GM23338 (cell line): ENCODE measurements around the gene ATG9B. TPM values are rescaled to one million over a fixed set of nuclear protein-coding genes. Genes with fewer than 3 reads are reported as not detected.

Experiments
- ATAC-seq: fragments of 200-7000 bp; cut with Tn5 transposase; 3 replicates; pipeline ENCODE4 v1.9.1; 2020
- DNase-seq: peaks from one replicate; pipeline ENCODE4 v3.0.0-alpha.2; 2015; ENCODE audit warnings: low spot score
- H2AFZ ChIP-seq: fragments of 200-600 bp; sonication (generic); 2 replicates; pipeline ENCODE4 v1.8.0; 2016; ENCODE audit warnings: antibody characterized with exemption, mild to moderate bottlenecking, moderate library complexity
- H3F3A ChIP-seq: fragments of 200-600 bp; sonication (generic); replicated peaks from 2 replicates; pipeline ENCODE4 v1.8.0; 2017; ENCODE audit warnings: antibody characterized with exemption, mixed run types, low read depth
- H3K27ac ChIP-seq: fragments of 200-600 bp; sonication (generic); 2 replicates; pipeline ENCODE4 v1.6.1; 2016; ENCODE audit warnings: low read depth
- H3K27me3 ChIP-seq: fragments of 200-600 bp; sonication (generic); 2 replicates; pipeline ENCODE4 v1.8.0; 2016; ENCODE audit warnings: mild to moderate bottlenecking, mixed run types, moderate library complexity; ENCODE audit not compliant: insufficient read depth
- H3K36me3 ChIP-seq: fragments of 200-600 bp; sonication (generic); 2 replicates; pipeline ENCODE4 v1.8.0; 2016; ENCODE audit warnings: mild to moderate bottlenecking; ENCODE audit not compliant: insufficient read depth
- H3K4me1 ChIP-seq: fragments of 200-600 bp; sonication (generic); 2 replicates; pipeline ENCODE4 v1.8.0; 2016; ENCODE audit warnings: mild to moderate bottlenecking, moderate library complexity; ENCODE audit not compliant: insufficient read depth
- H3K4me2 ChIP-seq: fragments of 200-600 bp; sonication (generic); 2 replicates; pipeline ENCODE4 v1.7.1; 2017; ENCODE audit warnings: mixed run types
- H3K4me3 ChIP-seq: fragments of 200-600 bp; sonication (generic); 2 replicates; pipeline ENCODE4 v1.6.1; 2016; ENCODE audit warnings: mixed run types
- H3K79me2 ChIP-seq: fragments of 200-600 bp; sonication (generic); replicated peaks from 2 replicates; pipeline ENCODE4 v1.8.0; 2017; ENCODE audit warnings: mild to moderate bottlenecking; ENCODE audit not compliant: insufficient read depth
- H3K9me2 ChIP-seq: fragments of 200-600 bp; sonication (generic); 2 replicates; pipeline ENCODE4 v1.8.0; 2017; ENCODE audit not compliant: insufficient read depth
- H4K20me1 ChIP-seq: fragments of 200-600 bp; sonication (generic); replicated peaks from 2 replicates; pipeline ENCODE4 v1.8.0; 2017; ENCODE audit warnings: mild to moderate bottlenecking; ENCODE audit not compliant: insufficient read depth
- H3K27ac Mint-ChIP-seq: 2 replicates; pipeline ENCODE4 v1.8.0; 2020; ENCODE audit warnings: inconsistent platforms, mild to moderate bottlenecking, moderate library complexity, mixed read lengths
- H3K27me3 Mint-ChIP-seq: 3 replicates; pipeline ENCODE4 v1.8.0; 2022; ENCODE audit warnings: low read depth, mild to moderate bottlenecking, moderate library complexity, mixed read lengths, inconsistent platforms; ENCODE audit not compliant: insufficient read depth, poor library complexity
- H3K36me3 Mint-ChIP-seq: 3 replicates; pipeline ENCODE4 v1.8.0; 2021; ENCODE audit warnings: low read depth, mild to moderate bottlenecking, inconsistent platforms, moderate library complexity, mixed read lengths
- H3K4me1 Mint-ChIP-seq: 3 replicates; pipeline ENCODE4 v1.8.0; 2020; ENCODE audit warnings: mild to moderate bottlenecking, inconsistent platforms, mixed read lengths
- H3K4me3 Mint-ChIP-seq: 3 replicates; pipeline ENCODE4 v1.8.0; 2021; ENCODE audit warnings: moderate library complexity, mild to moderate bottlenecking, inconsistent platforms, mixed read lengths
- H3K9me3 Mint-ChIP-seq: 3 replicates; pipeline ENCODE4 v1.8.0; 2020; ENCODE audit warnings: moderate library complexity, mild to moderate bottlenecking, inconsistent platforms, mixed read lengths
- CREB1 ChIP-seq: fragments of 250-450 bp; sonication (Bioruptor Pico); IDR thresholded peaks from 2 replicates; pipeline ENCODE4 v1.5.0; 2020; ENCODE audit warnings: low read depth, mild to moderate bottlenecking, moderate library complexity
- EZH2 ChIP-seq: fragments of 200-600 bp; sonication (generic); IDR thresholded peaks from one replicate; pipeline ENCODE4 v1.8.0; 2017; ENCODE audit warnings: antibody characterized with exemption, mild to moderate bottlenecking, low read depth; ENCODE audit not compliant: unreplicated experiment
- EZH2phosphoT487 ChIP-seq: fragments of 200-600 bp; sonication (generic); IDR thresholded peaks from one replicate; pipeline ENCODE4 v1.8.1; 2018; ENCODE audit warnings: antibody characterized with exemption; ENCODE audit not compliant: unreplicated experiment
- JUNB ChIP-seq: IDR thresholded peaks from one replicate; pipeline ENCODE4 v1.6.1; 2016; ENCODE audit warnings: antibody characterized with exemption; ENCODE audit not compliant: unreplicated experiment
- NANOG ChIP-seq: IDR thresholded peaks from 2 replicates; pipeline ENCODE4 v1.6.1; 2016; ENCODE audit warnings: antibody characterized with exemption, borderline replicate concordance
- POLR2AphosphoS5 ChIP-seq: IDR thresholded peaks from 2 replicates; pipeline ENCODE4 v1.6.1; 2016; ENCODE audit warnings: antibody characterized with exemption, low read depth
- REST ChIP-seq: IDR thresholded peaks from one replicate; pipeline ENCODE4 v1.6.1; 2018; ENCODE audit warnings: antibody characterized with exemption; ENCODE audit not compliant: unreplicated experiment
- STAT1 ChIP-seq: IDR thresholded peaks from one replicate; pipeline ENCODE4 v1.6.1; 2016; ENCODE audit warnings: antibody characterized with exemption; ENCODE audit not compliant: unreplicated experiment
- ZNF114 ChIP-seq: fragments of 250-450 bp; sonication (Bioruptor Pico); IDR thresholded peaks from 2 replicates; pipeline ENCODE4 v1.5.0; 2020; ENCODE audit warnings: mild to moderate bottlenecking, moderate library complexity
- ZNF331 ChIP-seq: fragments of 250-450 bp; sonication (Bioruptor Pico); IDR thresholded peaks from 2 replicates; pipeline ENCODE4 v1.5.0; 2020; ENCODE audit warnings: low read depth, mild to moderate bottlenecking, moderate library complexity
- polyA plus RNA-seq: library from polyadenylated mRNA; unstranded; fragments of >200 nt; fragmentation: Nextera tagmentation; extraction: Ambion mirVana; gene quantifications from 2 replicates; pipeline ENCODE4 v1.2.1, GENCODE V29; 2016
- total RNA-seq: library from RNA; depleted of rRNA; stranded (reverse); fragments of >200 nt; shearing (Covaris generic); gene quantifications from 2 replicates; pipeline ENCODE4 v1.2.3, GENCODE V29; 2014
- TF ChIP-seq, protein P1 (sequence below): fragments of 250-450 bp; sonication (Bioruptor Pico); IDR thresholded peaks from 2 replicates; pipeline ENCODE4 v1.5.0; 2020; ENCODE audit warnings: mild to moderate bottlenecking, moderate library complexity
- TF ChIP-seq, protein P2 (sequence below), 2 experiments: fragments of 200-600 bp in 1 of 2; sonication (generic) in 1 of 2; conservative IDR thresholded peaks; 2 replicates each; pipeline versions ENCODE4 v1.5.1 to v1.6.1; 2016 to 2017; ENCODE audit warnings: antibody characterized with exemption in 2 of 2, low read depth in 2 of 2, mild to moderate bottlenecking in 2 of 2, moderate library complexity in 1 of 2
- TF ChIP-seq, protein P3 (sequence below): IDR thresholded peaks from 2 replicates; pipeline ENCODE4 v1.6.1; 2016; ENCODE audit warnings: antibody characterized with exemption

Gene ATG9B
- total and polyA plus RNA-seq, 2 experiments from 2014 or later = 1.2 to 3.4 TPM

DNA sequence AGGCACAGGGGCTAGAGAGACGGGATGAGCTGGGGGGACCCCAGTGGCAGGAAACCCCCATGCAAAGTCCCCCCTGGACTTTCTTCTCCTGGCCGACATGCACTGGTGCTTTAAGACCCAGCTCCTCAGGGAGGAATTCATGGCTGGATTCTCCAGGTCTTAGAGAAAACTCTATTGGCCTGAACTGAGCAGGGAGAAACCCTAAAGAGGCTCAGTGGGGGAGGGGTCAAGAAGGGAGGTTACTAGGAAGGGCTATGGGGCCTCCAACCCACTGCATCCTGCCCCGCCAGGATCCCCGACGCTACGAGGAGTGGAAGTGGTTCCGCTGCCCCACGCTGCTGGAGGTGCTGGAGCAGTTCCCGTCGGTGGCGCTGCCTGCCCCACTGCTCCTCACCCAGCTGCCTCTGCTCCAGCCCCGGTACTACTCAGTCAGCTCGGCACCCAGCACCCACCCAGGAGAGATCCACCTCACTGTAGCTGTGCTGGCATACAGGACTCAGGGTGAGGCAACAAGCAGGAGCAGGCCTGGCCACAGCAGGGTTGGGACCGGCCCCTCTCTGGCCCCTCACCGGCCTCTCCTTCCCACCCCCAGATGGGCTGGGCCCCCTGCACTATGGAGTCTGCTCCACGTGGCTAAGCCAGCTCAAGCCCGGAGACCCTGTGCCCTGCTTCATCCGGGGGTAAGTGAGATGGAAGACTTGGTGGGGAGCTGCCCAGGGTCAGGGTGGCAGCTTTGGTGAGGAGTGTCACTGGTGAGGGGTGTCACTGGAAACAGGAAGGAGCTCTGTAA lies 13.8 kb downstream of the ATG9B start:
- Histone ChIP-seq H3K4me2 (peak overlapping the region; percentile 51), H4K20me1 (no peaks in the 10 kb centered on the region), H3K9me2 (no peaks in the 10 kb centered on the region), H3K4me3 (peak overlapping the region; percentile 23; the same call in 1 of the 2 replicates), H3K27ac (no peak overlapping the region), H3F3A (0 out of 2 replicates have a peak, but pooled peaks cover 8% of the 10 kb centered on the region), H3K36me3 (no peaks in the 10 kb centered on the region), H3K79me2 (no peaks in the 10 kb centered on the region), H3K27me3 (peaks cover 12% of the 10 kb centered on the region), H2AFZ (0 out of 2 replicates have a peak overlapping the region, but pooled peaks have one; percentile 23), H3K4me1 (peaks cover 27% of the 10 kb centered on the region)
- Mint-ChIP-seq H3K4me3 (peak overlapping the region; percentile 64), H3K27ac (no peak overlapping the region; the same call in none of the 2 replicates), H3K9me3 (no peaks in the 10 kb centered on the region), H3K4me1 (peaks cover 40% of the 10 kb centered on the region), H3K27me3 (peaks cover 25% of the 10 kb centered on the region), H3K36me3 (peaks cover 7% of the 10 kb centered on the region; the same call in 1 of the 3 replicates)
- TF ChIP-seq ZNF114 (CRISPR knock-in tag) (no peak), EZH2phosphoT487 (no peak), ZNF331 (no peak), NANOG (no peak), REST (no peak), CREB1 (no peak), STAT1 (no peak), JUNB (no peak), EZH2 (no peak), POLR2AphosphoS5 (no peak)
- TF ChIP-seq, protein P1, sequence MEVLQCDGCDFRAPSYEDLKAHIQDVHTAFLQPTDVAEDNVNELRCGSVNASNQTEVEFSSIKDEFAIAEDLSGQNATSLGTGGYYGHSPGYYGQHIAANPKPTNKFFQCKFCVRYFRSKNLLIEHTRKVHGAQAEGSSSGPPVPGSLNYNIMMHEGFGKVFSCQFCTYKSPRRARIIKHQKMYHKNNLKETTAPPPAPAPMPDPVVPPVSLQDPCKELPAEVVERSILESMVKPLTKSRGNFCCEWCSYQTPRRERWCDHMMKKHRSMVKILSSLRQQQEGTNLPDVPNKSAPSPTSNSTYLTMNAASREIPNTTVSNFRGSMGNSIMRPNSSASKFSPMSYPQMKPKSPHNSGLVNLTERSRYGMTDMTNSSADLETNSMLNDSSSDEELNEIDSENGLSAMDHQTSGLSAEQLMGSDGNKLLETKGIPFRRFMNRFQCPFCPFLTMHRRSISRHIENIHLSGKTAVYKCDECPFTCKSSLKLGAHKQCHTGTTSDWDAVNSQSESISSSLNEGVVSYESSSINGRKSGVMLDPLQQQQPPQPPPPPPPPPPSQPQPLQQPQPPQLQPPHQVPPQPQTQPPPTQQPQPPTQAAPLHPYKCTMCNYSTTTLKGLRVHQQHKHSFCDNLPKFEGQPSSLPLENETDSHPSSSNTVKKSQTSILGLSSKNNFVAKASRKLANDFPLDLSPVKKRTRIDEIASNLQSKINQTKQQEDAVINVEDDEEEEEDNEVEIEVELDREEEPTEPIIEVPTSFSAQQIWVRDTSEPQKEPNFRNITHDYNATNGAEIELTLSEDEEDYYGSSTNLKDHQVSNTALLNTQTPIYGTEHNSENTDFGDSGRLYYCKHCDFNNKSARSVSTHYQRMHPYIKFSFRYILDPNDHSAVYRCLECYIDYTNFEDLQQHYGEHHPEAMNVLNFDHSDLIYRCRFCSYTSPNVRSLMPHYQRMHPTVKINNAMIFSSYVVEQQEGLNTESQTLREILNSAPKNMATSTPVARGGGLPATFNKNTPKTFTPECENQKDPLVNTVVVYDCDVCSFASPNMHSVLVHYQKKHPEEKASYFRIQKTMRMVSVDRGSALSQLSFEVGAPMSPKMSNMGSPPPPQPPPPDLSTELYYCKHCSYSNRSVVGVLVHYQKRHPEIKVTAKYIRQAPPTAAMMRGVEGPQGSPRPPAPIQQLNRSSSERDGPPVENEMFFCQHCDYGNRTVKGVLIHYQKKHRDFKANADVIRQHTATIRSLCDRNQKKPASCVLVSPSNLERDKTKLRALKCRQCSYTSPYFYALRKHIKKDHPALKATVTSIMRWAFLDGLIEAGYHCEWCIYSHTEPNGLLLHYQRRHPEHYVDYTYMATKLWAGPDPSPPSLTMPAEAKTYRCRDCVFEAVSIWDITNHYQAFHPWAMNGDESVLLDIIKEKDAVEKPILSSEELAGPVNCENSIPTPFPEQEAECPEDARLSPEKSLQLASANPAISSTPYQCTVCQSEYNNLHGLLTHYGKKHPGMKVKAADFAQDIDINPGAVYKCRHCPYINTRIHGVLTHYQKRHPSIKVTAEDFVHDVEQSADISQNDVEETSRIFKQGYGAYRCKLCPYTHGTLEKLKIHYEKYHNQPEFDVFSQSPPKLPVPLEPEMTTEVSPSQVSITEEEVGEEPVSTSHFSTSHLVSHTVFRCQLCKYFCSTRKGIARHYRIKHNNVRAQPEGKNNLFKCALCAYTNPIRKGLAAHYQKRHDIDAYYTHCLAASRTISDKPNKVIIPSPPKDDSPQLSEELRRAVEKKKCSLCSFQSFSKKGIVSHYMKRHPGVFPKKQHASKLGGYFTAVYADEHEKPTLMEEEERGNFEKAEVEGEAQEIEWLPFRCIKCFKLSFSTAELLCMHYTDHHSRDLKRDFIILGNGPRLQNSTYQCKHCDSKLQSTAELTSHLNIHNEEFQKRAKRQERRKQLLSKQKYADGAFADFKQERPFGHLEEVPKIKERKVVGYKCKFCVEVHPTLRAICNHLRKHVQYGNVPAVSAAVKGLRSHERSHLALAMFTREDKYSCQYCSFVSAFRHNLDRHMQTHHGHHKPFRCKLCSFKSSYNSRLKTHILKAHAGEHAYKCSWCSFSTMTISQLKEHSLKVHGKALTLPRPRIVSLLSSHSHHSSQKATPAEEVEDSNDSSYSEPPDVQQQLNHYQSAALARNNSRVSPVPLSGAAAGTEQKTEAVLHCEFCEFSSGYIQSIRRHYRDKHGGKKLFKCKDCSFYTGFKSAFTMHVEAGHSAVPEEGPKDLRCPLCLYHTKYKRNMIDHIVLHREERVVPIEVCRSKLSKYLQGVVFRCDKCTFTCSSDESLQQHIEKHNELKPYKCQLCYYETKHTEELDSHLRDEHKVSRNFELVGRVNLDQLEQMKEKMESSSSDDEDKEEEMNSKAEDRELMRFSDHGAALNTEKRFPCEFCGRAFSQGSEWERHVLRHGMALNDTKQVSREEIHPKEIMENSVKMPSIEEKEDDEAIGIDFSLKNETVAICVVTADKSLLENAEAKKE (CRISPR knock-in tag) = no peak
- TF ChIP-seq, protein P2, sequence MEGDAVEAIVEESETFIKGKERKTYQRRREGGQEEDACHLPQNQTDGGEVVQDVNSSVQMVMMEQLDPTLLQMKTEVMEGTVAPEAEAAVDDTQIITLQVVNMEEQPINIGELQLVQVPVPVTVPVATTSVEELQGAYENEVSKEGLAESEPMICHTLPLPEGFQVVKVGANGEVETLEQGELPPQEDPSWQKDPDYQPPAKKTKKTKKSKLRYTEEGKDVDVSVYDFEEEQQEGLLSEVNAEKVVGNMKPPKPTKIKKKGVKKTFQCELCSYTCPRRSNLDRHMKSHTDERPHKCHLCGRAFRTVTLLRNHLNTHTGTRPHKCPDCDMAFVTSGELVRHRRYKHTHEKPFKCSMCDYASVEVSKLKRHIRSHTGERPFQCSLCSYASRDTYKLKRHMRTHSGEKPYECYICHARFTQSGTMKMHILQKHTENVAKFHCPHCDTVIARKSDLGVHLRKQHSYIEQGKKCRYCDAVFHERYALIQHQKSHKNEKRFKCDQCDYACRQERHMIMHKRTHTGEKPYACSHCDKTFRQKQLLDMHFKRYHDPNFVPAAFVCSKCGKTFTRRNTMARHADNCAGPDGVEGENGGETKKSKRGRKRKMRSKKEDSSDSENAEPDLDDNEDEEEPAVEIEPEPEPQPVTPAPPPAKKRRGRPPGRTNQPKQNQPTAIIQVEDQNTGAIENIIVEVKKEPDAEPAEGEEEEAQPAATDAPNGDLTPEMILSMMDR (conservative IDR thresholded peaks at IDR 0.05; ENCODE audit: low read depth in 2 of 2) = no peak
- TF ChIP-seq, protein P3, sequence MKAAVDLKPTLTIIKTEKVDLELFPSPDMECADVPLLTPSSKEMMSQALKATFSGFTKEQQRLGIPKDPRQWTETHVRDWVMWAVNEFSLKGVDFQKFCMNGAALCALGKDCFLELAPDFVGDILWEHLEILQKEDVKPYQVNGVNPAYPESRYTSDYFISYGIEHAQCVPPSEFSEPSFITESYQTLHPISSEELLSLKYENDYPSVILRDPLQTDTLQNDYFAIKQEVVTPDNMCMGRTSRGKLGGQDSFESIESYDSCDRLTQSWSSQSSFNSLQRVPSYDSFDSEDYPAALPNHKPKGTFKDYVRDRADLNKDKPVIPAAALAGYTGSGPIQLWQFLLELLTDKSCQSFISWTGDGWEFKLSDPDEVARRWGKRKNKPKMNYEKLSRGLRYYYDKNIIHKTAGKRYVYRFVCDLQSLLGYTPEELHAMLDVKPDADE = no peak
- ATAC-seq = peak; percentile 5
- DNase-seq = peak; percentile 85
